ENCODE data around the gene WDR3. TPM values are rescaled to one million over a fixed set of nuclear protein-coding genes. Genes with fewer than 3 reads are reported as not detected.

WDR3 gene
- total and polyA plus RNA-seq, 10 of the 15 experiments (the other 5 are each of a cell fraction or from before 2014, with no cell fraction given) = 24.0 to 66.5 (median 42.9) TPM

- TF ChIP-seq ZNF592 (IDR thresholded peaks at IDR 0.05) (no peak), SPI1 (IDR thresholded peaks at IDR 0.05; ENCODE audit: borderline replicate concordance, insufficient read depth, low read depth, low read length) (peak; percentile 39; the same call in 1 of the 2 replicates), USF2 (IDR thresholded peaks at IDR 0.05; ENCODE audit: borderline replicate concordance, low read depth, low read length) (no peak), POLR2AphosphoS2 (IDR thresholded peaks at IDR 0.05; ENCODE audit: low read depth, low read length) (no peak), HSF1 (IDR thresholded peaks at IDR 0.05; ENCODE audit: low read depth, low read length) (no peak), PBX3 (IDR thresholded peaks at IDR 0.05; ENCODE audit: insufficient replicate concordance, low read depth, low read length) (peak; percentile 62), RAD21 (IDR thresholded peaks at IDR 0.05; ENCODE audit: insufficient read depth, low read depth, low read length) (no peak), ZNF24 (IDR thresholded peaks at IDR 0.05) (no peak), NR2F1 (conservative IDR thresholded peaks at IDR 0.05) (0 out of 2 replicates have a peak, but pooled peaks have one; percentile 10), USF1 (IDR thresholded peaks at IDR 0.05; ENCODE audit: borderline replicate concordance, extremely low read length, insufficient read depth, low read depth, low read length) (no peak), POLR2A (IDR thresholded peaks at IDR 0.05; ENCODE audit: low read depth, low read length) (no peak), PKNOX1 (IDR thresholded peaks at IDR 0.05) (peak; percentile 85), SUZ12 (IDR thresholded peaks at IDR 0.05; ENCODE audit: unreplicated experiment) (no peak), TCF7 (IDR thresholded peaks at IDR 0.05; ENCODE audit: borderline replicate concordance) (no peak), SIN3A (IDR thresholded peaks at IDR 0.05; ENCODE audit: low read depth, low read length) (0 out of 2 replicates have a peak, but pooled peaks have one; percentile 8), SREBF2 (IDR thresholded peaks at IDR 0.05; ENCODE audit: low read length) (no peak)
Observed at GRCh38 chr1:117928881-117929342, 627 bp upstream of the WDR3 start (continued).
